NB4 (cell line): Measurements from ENCODE around the gene EGR2.
A peak's percentile ranks its signal among the peaks of the same experiment; 100 is the strongest.

Experiments used
- DNase-seq: peaks from one replicate; pipeline ENCODE4 v3.0.0; 2010; ENCODE audit warnings: low read depth
- H3K4me3 ChIP-seq: one replicate; pipeline ENCODE4 v1.5.1; 2011; ENCODE audit warnings: mild to moderate bottlenecking, low read depth, low read length, moderate library complexity
- MYC ChIP-seq: IDR thresholded peaks from 2 replicates; pipeline ENCODE4 v1.6.1; 2011; ENCODE audit warnings: low read depth, low read length
- POLR2A ChIP-seq: IDR thresholded peaks from 2 replicates; pipeline ENCODE4 v1.6.1; 2011; ENCODE audit warnings: mild to moderate bottlenecking; ENCODE audit not compliant: insufficient read length; ENCODE audit errors: extremely low read depth
- TF ChIP-seq, protein P1 (sequence below): IDR thresholded peaks from 2 replicates; pipeline ENCODE4 v1.6.1; 2011; ENCODE audit warnings: low read depth, low read length
- TF ChIP-seq, protein P2 (sequence below): IDR thresholded peaks from one replicate; pipeline ENCODE4 v1.5.1; 2012; ENCODE audit warnings: low read depth, low read length

Gene EGR2

DNA sequence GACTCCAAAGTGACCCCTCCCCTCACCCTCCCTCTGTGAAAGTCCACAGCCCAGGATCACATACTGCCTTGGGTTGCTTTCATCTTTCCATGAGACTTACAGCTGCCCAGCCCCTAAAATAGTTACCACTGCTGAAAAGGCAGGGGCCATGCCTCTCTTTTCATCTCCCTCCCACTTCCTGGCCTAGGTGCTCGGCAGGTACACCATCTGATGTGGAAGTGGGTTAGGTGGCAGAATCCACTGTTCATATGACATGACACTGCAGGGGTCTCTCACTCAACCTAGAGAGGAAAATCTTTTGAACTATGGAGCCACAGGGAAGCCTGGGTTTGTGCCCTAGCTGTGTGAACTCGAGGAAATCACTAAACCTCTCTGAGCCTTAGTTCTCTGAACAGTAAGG lies 50.4 kb downstream of the EGR2 start:
- TF ChIP-seq, protein P1, sequence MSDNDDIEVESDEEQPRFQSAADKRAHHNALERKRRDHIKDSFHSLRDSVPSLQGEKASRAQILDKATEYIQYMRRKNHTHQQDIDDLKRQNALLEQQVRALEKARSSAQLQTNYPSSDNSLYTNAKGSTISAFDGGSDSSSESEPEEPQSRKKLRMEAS = no peak
- TF ChIP-seq MYC = no peak
- TF ChIP-seq, protein P2, sequence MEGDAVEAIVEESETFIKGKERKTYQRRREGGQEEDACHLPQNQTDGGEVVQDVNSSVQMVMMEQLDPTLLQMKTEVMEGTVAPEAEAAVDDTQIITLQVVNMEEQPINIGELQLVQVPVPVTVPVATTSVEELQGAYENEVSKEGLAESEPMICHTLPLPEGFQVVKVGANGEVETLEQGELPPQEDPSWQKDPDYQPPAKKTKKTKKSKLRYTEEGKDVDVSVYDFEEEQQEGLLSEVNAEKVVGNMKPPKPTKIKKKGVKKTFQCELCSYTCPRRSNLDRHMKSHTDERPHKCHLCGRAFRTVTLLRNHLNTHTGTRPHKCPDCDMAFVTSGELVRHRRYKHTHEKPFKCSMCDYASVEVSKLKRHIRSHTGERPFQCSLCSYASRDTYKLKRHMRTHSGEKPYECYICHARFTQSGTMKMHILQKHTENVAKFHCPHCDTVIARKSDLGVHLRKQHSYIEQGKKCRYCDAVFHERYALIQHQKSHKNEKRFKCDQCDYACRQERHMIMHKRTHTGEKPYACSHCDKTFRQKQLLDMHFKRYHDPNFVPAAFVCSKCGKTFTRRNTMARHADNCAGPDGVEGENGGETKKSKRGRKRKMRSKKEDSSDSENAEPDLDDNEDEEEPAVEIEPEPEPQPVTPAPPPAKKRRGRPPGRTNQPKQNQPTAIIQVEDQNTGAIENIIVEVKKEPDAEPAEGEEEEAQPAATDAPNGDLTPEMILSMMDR = no peak
- no peak for TF ChIP-seq POLR2A
- DNase-seq = no peak
- H3K4me3 ChIP-seq = no peak overlapping the region

DNA sequence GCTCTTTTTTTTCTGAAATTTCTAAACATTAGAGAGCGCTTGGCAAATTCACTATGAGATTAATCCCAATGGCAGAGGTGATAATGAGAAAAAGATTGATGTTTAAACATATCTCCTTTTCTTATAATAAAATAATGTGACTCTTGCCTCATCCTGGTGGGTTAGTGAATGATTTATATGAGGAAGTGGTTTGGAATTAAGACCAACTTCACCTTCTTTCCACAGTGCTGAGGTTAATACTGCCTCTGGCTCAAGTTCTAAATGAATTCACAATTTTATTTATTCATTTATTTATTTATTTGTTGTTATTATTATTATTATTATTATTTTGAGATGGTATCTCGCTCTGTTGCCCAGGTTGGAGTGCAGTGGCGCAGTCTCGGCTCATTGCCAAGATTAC lies 52.2 kb downstream of the EGR2 start:
- peak; percentile 18 for DNase-seq
- no peak overlapping the region for H3K4me3 ChIP-seq
- TF ChIP-seq POLR2A (no peak), MYC (no peak)
- TF ChIP-seq, protein P1 = no peak
- TF ChIP-seq, protein P2 = no peak

DNA sequence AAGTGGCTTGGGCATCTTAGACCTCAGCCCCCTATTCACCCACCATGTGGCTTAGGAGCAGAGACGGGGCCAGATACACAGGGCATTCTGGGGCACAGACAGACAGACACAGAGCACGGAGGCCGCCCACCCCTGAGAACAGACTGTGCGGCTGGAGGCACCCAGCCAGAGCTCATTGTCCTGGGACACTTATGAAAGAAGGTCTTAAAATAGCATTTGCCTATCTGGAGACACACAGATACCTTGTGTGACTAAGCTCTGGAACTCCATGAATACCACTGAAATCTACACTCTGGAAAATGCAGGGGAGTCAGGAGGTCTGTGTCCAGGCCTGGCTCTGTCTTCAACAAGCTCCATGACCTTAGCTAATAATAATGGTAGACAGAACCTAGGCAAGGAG lies 53.0 kb downstream of the EGR2 start:
- H3K4me3 ChIP-seq = no peak overlapping the region
- TF ChIP-seq MYC (no peak), POLR2A (no peak)
- TF ChIP-seq, protein P1 = no peak
- TF ChIP-seq, protein P2 = no peak
- DNase-seq = no peak
